A549 (cell line): ENCODE results near the gene CNTNAP2. TPM values are rescaled to one million over a fixed set of nuclear protein-coding genes. Genes with fewer than 3 reads are reported as not detected.

ENCODE experiments used
- ATAC-seq, 2 experiments: fragments of 200-7000 bp in 1 of 2; fragments of >200 bp in 1 of 2; cut with Nextera tagmentation in 1 of 2; cut with Tn5 transposase in 1 of 2; 3 replicates each; pipeline versions ENCODE4 v1.8.0 to v1.9.1; 2018 to 2020; ENCODE audit warnings: mild to moderate bottlenecking in 1 of 2, moderate library complexity in 1 of 2
- CTCF ChIA-PET: fragments of 300-600 bp; sonication (Branson Sonifier 250); formaldehyde crosslinking; extraction: SDS; loops from one replicate; lab custom pipeline; 2021; ENCODE audit warnings: antibody characterized with exemption, inconsistent platforms; lab: Yijun Ruan, JAX
- POLR2A ChIA-PET: fragments of 350-600 bp; formaldehyde crosslinking; extraction: SDS; loops from one replicate; lab custom pipeline; 2021; ENCODE audit warnings: antibody characterized with exemption, inconsistent platforms; lab: Yijun Ruan, JAX
- DNase-seq, 2 experiments: peaks; one replicate each; pipeline versions ENCODE4 v3.0.0 to v3.0.0-alpha.2; 2011 to 2016; ENCODE audit warnings: low read depth in 1 of 2, low spot score in 1 of 2
- FAIRE-seq: peaks from 2 replicates; lab custom pipeline; 2011; peaks lifted over from hg19 to GRCh38; lab: Jason Lieb, UNC
- H3K27ac ChIP-seq, 2 experiments: fragments of >200 bp; sonication (Bioruptor Twin); formaldehyde crosslinking; 3 replicates each; pipeline ENCODE4 v1.5.1; 2016 to 2017
- H3K4me1 ChIP-seq: fragments of >200 bp; sonication (Bioruptor Twin); formaldehyde crosslinking; 3 replicates; pipeline ENCODE4 v1.6.1; 2016
- H3K4me2 ChIP-seq: fragments of >200 bp; sonication (Bioruptor Twin); formaldehyde crosslinking; 3 replicates; pipeline ENCODE4 v1.6.1; 2016
- H3K4me3 ChIP-seq: fragments of >200 bp; sonication (Bioruptor Twin); formaldehyde crosslinking; 3 replicates; pipeline ENCODE4 v1.5.1; 2016
- H3K9me3 ChIP-seq: fragments of >200 bp; sonication (Bioruptor Twin); formaldehyde crosslinking; 3 replicates; pipeline ENCODE4 v1.6.1; 2016
- BHLHE40 ChIP-seq: IDR thresholded peaks from 2 replicates; pipeline ENCODE4 v1.6.1; 2012; ENCODE audit warnings: low read depth, low read length, inconsistent platforms
- ESRRA ChIP-seq: fragments of 150-350 bp; IDR thresholded peaks from 2 replicates; pipeline ENCODE4 v1.6.1; 2014; ENCODE audit warnings: mild to moderate bottlenecking, low read length, borderline replicate concordance
- GATA3 ChIP-seq: IDR thresholded peaks from 2 replicates; pipeline ENCODE4 v1.6.1; 2012; ENCODE audit warnings: borderline replicate concordance
- JUN ChIP-seq, 2 experiments: fragments of >200 bp; sonication (Bioruptor Twin); formaldehyde crosslinking; IDR thresholded peaks; 2 replicates in 1 of 2; 3 replicates in 1 of 2; pipeline ENCODE4 v1.6.1; 2016 to 2017
- JUNB ChIP-seq: fragments of >200 bp; sonication (Bioruptor Twin); formaldehyde crosslinking; IDR thresholded peaks from 2 replicates; pipeline ENCODE4 v1.6.1; 2016
- MYC ChIP-seq: IDR thresholded peaks from 2 replicates; pipeline ENCODE4 v1.6.1; 2012; ENCODE audit warnings: mild to moderate bottlenecking, inconsistent platforms, low read length, improper control_type of control experiment, borderline replicate concordance
- NFE2L2 ChIP-seq: fragments of 150-350 bp; conservative IDR thresholded peaks from 2 replicates; pipeline ENCODE4 v1.6.1; 2014; ENCODE audit warnings: low read length
- POLR2A ChIP-seq: IDR thresholded peaks from 2 replicates; pipeline ENCODE4 v1.6.1; 2012; ENCODE audit warnings: mild to moderate bottlenecking, low read length
- RARB ChIP-seq: fragments of 250-450 bp; sonication (Bioruptor Pico); IDR thresholded peaks from 2 replicates; pipeline ENCODE4 v1.8.0; 2021; ENCODE audit warnings: mild to moderate bottlenecking, moderate library complexity
- REST ChIP-seq: fragments of 200-600 bp; sonication (generic); IDR thresholded peaks from 2 replicates; pipeline ENCODE4 v1.6.1; 2016; ENCODE audit warnings: antibody characterized with exemption, mild to moderate bottlenecking, moderate library complexity
- RNF2 ChIP-seq: fragments of 200-600 bp; sonication (generic); IDR thresholded peaks from 2 replicates; pipeline ENCODE4 v1.6.1; 2016; ENCODE audit warnings: low read depth, mild to moderate bottlenecking, antibody characterized with exemption, moderate library complexity, borderline replicate concordance
- SMC3 ChIP-seq: fragments of >200 bp; sonication (Bioruptor Twin); formaldehyde crosslinking; IDR thresholded peaks from 3 replicates; pipeline ENCODE4 v1.6.1; 2018; ENCODE audit warnings: inconsistent platforms
- SREBF2 ChIP-seq: fragments of 450-650 bp; IDR thresholded peaks from 2 replicates; pipeline ENCODE4 v1.6.1; 2014; ENCODE audit warnings: mild to moderate bottlenecking, moderate library complexity
- TFCP2L1 ChIP-seq: fragments of 250-450 bp; sonication (Bioruptor Pico); IDR thresholded peaks from 2 replicates; pipeline ENCODE4 v1.5.0; 2021; ENCODE audit warnings: mild to moderate bottlenecking
- USF2 ChIP-seq: fragments of 450-650 bp; IDR thresholded peaks from 2 replicates; pipeline ENCODE4 v1.6.1; 2014; ENCODE audit warnings: antibody characterized with exemption
- WGBS: methylation state at CpG from one replicate; pipeline ENCODE4 v1.1.6; 2017; ENCODE audit errors: missing lambda C conversion rate; 5-methylcytosine and 5-hydroxymethylcytosine counted together
- polyA plus RNA-seq, 4 experiments: library from polyadenylated mRNA; depleted of rRNA in 3 of 4; stranded (reverse); fragments of >200 nt; fragmentation: RNase III in 1 of 4; extraction: RNeasy Plus Mini Kit Qiagen cat#74134 plus additional on column Dnase treatment in 1 of 4; gene quantifications; 2 replicates in 3 of 4; 3 replicates in 1 of 4; pipeline ENCODE4 v1.2.3, GENCODE V29; 2011 to 2017
- TF ChIP-seq, protein P1 (sequence below): fragments of >200 bp; sonication (Bioruptor Twin); formaldehyde crosslinking; IDR thresholded peaks from 3 replicates; pipeline ENCODE4 v1.6.1; 2016
- TF ChIP-seq, protein P2 (sequence below): IDR thresholded peaks from 2 replicates; pipeline ENCODE4 v1.6.1; 2012
- TF ChIP-seq, protein P3 (sequence below): fragments of 150-350 bp; IDR thresholded peaks from 2 replicates; pipeline ENCODE4 v1.6.1; 2014; ENCODE audit warnings: low read depth, mild to moderate bottlenecking, low read length
- TF ChIP-seq, protein P4 (sequence below): fragments of >200 bp; sonication (Bioruptor Twin); formaldehyde crosslinking; IDR thresholded peaks from 2 replicates; pipeline ENCODE4 v1.6.1; 2016

The CNTNAP2 gene
- polyA plus RNA-seq, 2 of the 4 experiments (the other 2 are of a cell fraction): 0.05 to 0.13 TPM

GRCh38 chr7:148116195-148116594 lies 1999.6 kb downstream of the CNTNAP2 start (continued):
- TF ChIP-seq, protein P1, sequence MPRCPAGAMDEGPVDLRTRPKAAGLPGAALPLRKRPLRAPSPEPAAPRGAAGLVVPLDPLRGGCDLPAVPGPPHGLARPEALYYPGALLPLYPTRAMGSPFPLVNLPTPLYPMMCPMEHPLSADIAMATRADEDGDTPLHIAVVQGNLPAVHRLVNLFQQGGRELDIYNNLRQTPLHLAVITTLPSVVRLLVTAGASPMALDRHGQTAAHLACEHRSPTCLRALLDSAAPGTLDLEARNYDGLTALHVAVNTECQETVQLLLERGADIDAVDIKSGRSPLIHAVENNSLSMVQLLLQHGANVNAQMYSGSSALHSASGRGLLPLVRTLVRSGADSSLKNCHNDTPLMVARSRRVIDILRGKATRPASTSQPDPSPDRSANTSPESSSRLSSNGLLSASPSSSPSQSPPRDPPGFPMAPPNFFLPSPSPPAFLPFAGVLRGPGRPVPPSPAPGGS: no peak
- TF ChIP-seq RARB (CRISPR knock-in tag): no peak

- no peak for FAIRE-seq
- no peaks in the 10 kb centered on the region for H3K4me1 ChIP-seq
- no peak overlapping the region for H3K27ac ChIP-seq
- 8% methylated on average over 4 of the region's 4 CpGs for WGBS
- H3K4me3 ChIP-seq: no peak overlapping the region
- H3K9me3 ChIP-seq: no peaks in the 10 kb centered on the region
- TF ChIP-seq GATA3 (no peak), BHLHE40 (no peak)
- no peak overlapping the region for H3K4me2 ChIP-seq
- ATAC-seq: no peak
- ChIA-PET CTCF (no interaction called here), POLR2A (no interaction called here)
- no peak for DNase-seq
Measured at GRCh38 chr7:148116829-148117403, 2000.3 kb downstream of the CNTNAP2 start.

- H3K4me1 ChIP-seq: no peaks in the 10 kb centered on the region
- POLR2A ChIA-PET: no interaction called here
- no peak overlapping the region for H3K4me3 ChIP-seq
- TF ChIP-seq JUN (IDR thresholded peaks at IDR 0.05) (no peak), ESRRA (no peak)
- WGBS: 22% methylated on average over 5 of the region's 5 CpGs
- H3K4me2 ChIP-seq: no peak overlapping the region
- no peaks in the 10 kb centered on the region for H3K9me3 ChIP-seq
- DNase-seq (no peak), ATAC-seq (no peak), FAIRE-seq (no peak)
- no peak overlapping the region for H3K27ac ChIP-seq
- CTCF ChIA-PET: no interaction called here
Measured at GRCh38 chr7:148118371-148118770, 2001.8 kb downstream of the CNTNAP2 start.

DNA sequence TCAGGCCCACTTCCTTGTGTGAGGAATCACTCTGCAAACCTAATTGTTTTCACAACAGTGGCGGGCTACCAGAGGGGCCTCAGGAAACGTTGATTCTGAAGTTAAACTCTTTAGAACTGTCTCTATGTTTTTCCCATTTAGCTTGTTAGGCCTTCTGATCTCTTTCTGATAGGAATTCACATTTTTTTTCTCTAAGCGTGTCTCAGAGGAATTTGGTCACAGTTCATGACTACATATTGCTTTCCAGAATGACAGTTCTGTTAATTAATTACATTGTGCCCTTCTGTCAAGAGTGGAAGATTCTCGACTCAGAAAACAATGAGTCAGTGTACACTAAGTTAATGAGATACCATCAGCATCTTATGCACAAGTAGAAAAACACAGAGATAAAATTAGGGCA lies 2004.8 kb downstream of the CNTNAP2 start:
- H3K9me3 ChIP-seq: no peaks in the 10 kb centered on the region
- ChIA-PET CTCF (no interaction called here), POLR2A (no interaction called here)
- no peaks in the 10 kb centered on the region for H3K4me1 ChIP-seq
- 37% methylated on average over 4 of the region's 4 CpGs for WGBS
- ATAC-seq: no peak
- TF ChIP-seq SREBF2 (no peak), MYC (no peak), POLR2A (no peak)
- TF ChIP-seq, protein P2, sequence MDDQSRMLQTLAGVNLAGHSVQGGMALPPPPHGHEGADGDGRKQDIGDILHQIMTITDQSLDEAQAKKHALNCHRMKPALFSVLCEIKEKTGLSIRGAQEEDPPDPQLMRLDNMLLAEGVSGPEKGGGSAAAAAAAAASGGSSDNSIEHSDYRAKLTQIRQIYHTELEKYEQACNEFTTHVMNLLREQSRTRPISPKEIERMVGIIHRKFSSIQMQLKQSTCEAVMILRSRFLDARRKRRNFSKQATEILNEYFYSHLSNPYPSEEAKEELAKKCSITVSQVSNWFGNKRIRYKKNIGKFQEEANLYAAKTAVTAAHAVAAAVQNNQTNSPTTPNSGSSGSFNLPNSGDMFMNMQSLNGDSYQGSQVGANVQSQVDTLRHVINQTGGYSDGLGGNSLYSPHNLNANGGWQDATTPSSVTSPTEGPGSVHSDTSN: no peak
- TF ChIP-seq, protein P3, sequence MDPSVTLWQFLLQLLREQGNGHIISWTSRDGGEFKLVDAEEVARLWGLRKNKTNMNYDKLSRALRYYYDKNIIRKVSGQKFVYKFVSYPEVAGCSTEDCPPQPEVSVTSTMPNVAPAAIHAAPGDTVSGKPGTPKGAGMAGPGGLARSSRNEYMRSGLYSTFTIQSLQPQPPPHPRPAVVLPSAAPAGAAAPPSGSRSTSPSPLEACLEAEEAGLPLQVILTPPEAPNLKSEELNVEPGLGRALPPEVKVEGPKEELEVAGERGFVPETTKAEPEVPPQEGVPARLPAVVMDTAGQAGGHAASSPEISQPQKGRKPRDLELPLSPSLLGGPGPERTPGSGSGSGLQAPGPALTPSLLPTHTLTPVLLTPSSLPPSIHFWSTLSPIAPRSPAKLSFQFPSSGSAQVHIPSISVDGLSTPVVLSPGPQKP: no peak
- H3K4me2 ChIP-seq: no peak overlapping the region
- H3K27ac ChIP-seq: no peak overlapping the region
- DNase-seq: no peak
- FAIRE-seq: no peak
- no peak overlapping the region for H3K4me3 ChIP-seq

GRCh38 chr7:148121847-148122246 lies 2005.2 kb downstream of the CNTNAP2 start:
- Histone ChIP-seq H3K4me3 (no peak overlapping the region), H3K4me2 (no peak overlapping the region), H3K4me1 (no peaks in the 10 kb centered on the region), H3K27ac (no peak overlapping the region), H3K9me3 (no peaks in the 10 kb centered on the region)
- DNase-seq (no peak), ATAC-seq (no peak), FAIRE-seq (no peak)
- 24% methylated on average over 4 of the region's 4 CpGs for WGBS
- POLR2A ChIA-PET: no interaction called here
- CTCF ChIA-PET: no interaction called here
- TF ChIP-seq NFE2L2 (no peak), USF2 (no peak), REST (no peak), TFCP2L1 (no peak), BHLHE40 (no peak), GATA3 (no peak), SMC3 (no peak), RNF2 (no peak), JUNB (no peak)
- TF ChIP-seq, protein P4, sequence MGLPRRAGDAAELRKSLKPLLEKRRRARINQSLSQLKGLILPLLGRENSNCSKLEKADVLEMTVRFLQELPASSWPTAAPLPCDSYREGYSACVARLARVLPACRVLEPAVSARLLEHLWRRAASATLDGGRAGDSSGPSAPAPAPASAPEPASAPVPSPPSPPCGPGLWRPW: no peak
- TF ChIP-seq, protein P3: no peak
